Activated naive CD8-positive, alpha-beta T cell treated with anti-CD3 and anti-CD28 coated beads, Interleukin-2, amount 10 ng/mL, durations not matched to agents 7 days and 5 days (primary cell): ENCODE measurements around the gene PCNX4. TPM values are rescaled to one million over a fixed set of nuclear protein-coding genes. Genes with fewer than 3 reads are reported as not detected.
"Not testable (repeated sequence)": the region's sequence is repeated elsewhere in the genome, so short reads cannot be mapped to it uniquely, and the experiment has no call there.

ENCODE experiments used
- ATAC-seq: fragments of 150-1000 bp; cut with Tn5 transposase; one replicate; pipeline ENCODE4 v1.10.0; 2021; ENCODE audit warnings: low read depth, moderate library complexity
- POLR2A ChIA-PET: fragments of 350-600 bp; sonication (Branson Sonifier 250); formaldehyde crosslinking; loops from one replicate; lab custom pipeline; 2021; ENCODE audit warnings: antibody characterized with exemption; lab: Charles Lee
- DNase-seq: peaks from one replicate; pipeline ENCODE4 v3.0.0; 2021
- H3K27ac Mint-ChIP-seq: one replicate; pipeline ENCODE4 v1.8.0; 2022; ENCODE audit warnings: mild to moderate bottlenecking, mixed read lengths
- H3K27me3 Mint-ChIP-seq: one replicate; pipeline ENCODE4 v1.8.0; 2022; ENCODE audit warnings: mild to moderate bottlenecking, moderate library complexity, mixed read lengths
- H3K36me3 Mint-ChIP-seq: one replicate; pipeline ENCODE4 v1.8.0; 2021; ENCODE audit warnings: mild to moderate bottlenecking, mixed read lengths
- H3K4me1 Mint-ChIP-seq: one replicate; pipeline ENCODE4 v1.8.0; 2021; ENCODE audit warnings: mixed read lengths
- H3K4me3 Mint-ChIP-seq: one replicate; pipeline ENCODE4 v1.8.0; 2022; ENCODE audit warnings: mild to moderate bottlenecking, moderate library complexity, mixed read lengths
- H3K9me3 Mint-ChIP-seq: one replicate; pipeline ENCODE4 v1.8.0; 2021; ENCODE audit warnings: mixed read lengths
- total RNA-seq, 2 experiments: library from RNA; stranded (reverse); gene quantifications; one replicate each; pipeline ENCODE4 v1.2.3, GENCODE V29; 2021

PCNX4 gene
- total RNA-seq, 2 experiments from 2014 or later: 34.4 to 35.5 TPM

DNA sequence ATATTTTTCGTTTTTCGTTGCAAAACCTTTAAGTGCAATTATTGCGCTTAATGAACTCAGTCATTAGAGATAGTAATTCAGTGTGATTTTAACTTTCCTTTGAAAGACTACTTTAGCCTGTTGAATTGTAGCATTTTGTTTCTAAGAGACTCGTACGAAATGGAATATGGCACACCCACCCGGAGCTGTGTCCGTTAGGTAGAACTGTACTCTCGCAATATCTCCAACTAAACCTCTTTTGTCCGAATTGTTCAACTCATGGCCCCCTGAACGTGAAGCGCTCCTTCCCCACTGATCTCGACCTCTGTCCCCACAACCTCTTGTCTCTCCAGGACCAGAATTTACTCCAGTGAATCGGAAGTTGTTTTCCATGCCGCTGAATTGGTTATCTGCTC, 800 bp downstream of the PCNX4 start:
- POLR2A ChIA-PET: interaction anchor here (1.0 to 4.4 kb wide), 6 partner anchors 59 to 608 kb away, joined by 4 to 28 read pairs (median 8); partner anchors contain the start of genes DHRS7, JKAMP, L3HYPDH and PPM1A
- H3K27me3 Mint-ChIP-seq: no peaks in the 10 kb centered on the region
- peak overlapping the region; percentile 94 for H3K27ac Mint-ChIP-seq
- DNase-seq: peak; percentile 35
- no peak for ATAC-seq
- peaks cover 26% of the 10 kb centered on the region for H3K4me1 Mint-ChIP-seq
- peak overlapping the region; percentile 94 for H3K4me3 Mint-ChIP-seq
- H3K9me3 Mint-ChIP-seq: no peaks in the 10 kb centered on the region
- peaks cover 9% of the 10 kb centered on the region for H3K36me3 Mint-ChIP-seq

DNA sequence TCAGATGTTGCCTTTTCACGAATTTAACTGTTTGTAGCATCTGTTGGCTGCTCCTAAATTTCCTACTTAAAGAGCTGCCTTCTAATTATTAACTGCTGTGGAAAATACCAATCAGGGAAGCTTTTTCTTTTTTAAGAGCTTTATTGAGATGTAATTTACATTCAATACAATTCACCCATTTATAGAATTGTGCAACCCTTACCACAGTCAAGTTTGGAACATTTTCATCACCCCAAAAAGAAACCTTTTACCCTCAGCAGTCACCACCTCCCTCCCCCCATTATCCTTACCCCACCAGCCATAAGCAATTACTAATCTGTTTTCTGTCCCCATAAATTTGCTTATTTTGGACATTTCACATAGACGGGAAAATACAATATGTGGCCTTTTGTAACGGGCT, 1.4 kb downstream of the PCNX4 start:
- H3K27me3 Mint-ChIP-seq: no peaks in the 10 kb centered on the region
- POLR2A ChIA-PET: interaction anchor here (1.2 to 4.4 kb wide), 4 partner anchors 59 to 157 kb away, joined by 5 to 28 read pairs (median 8); partner anchors contain the start of gene PPM1A
- peak overlapping the region; percentile 94 for H3K4me3 Mint-ChIP-seq
- peaks cover 14% of the 10 kb centered on the region for H3K36me3 Mint-ChIP-seq
- no peak for DNase-seq
- ATAC-seq: no peak
- H3K27ac Mint-ChIP-seq: peak overlapping the region; percentile 94
- H3K9me3 Mint-ChIP-seq: no peaks in the 10 kb centered on the region
- peaks cover 26% of the 10 kb centered on the region for H3K4me1 Mint-ChIP-seq

DNA sequence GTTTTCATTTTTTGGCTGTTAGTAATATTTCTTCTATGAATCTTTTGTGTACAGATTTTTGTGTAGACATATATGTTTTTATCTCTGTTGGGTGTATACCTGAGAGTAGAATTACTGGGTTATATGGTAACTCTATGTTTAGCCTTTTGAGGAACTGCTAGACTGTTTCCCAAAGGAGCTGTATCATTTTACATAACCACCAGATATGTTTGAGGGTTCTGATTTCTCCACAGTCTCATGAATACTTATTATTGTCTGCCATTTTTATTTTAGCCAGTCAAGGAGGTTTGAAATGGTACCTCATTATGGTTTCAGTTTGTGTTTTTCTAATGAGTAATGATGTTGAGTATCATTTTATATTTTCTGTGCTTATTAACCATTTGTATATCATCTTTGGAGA, 1.9 kb downstream of the PCNX4 start:
- ATAC-seq: no peak
- DNase-seq: no peak
- Mint-ChIP-seq H3K27me3 (no peaks in the 10 kb centered on the region), H3K4me1 (peaks cover 26% of the 10 kb centered on the region), H3K36me3 (peaks cover 17% of the 10 kb centered on the region), H3K9me3 (no peaks in the 10 kb centered on the region), H3K27ac (peak overlapping the region; percentile 94), H3K4me3 (peak overlapping the region; percentile 94)
- POLR2A ChIA-PET: interaction anchor here (1.0 to 4.4 kb wide), 3 partner anchors 60 to 155 kb away, joined by 4 to 28 read pairs (median 11); partner anchors contain the start of genes DHRS7 and PPM1A

DNA sequence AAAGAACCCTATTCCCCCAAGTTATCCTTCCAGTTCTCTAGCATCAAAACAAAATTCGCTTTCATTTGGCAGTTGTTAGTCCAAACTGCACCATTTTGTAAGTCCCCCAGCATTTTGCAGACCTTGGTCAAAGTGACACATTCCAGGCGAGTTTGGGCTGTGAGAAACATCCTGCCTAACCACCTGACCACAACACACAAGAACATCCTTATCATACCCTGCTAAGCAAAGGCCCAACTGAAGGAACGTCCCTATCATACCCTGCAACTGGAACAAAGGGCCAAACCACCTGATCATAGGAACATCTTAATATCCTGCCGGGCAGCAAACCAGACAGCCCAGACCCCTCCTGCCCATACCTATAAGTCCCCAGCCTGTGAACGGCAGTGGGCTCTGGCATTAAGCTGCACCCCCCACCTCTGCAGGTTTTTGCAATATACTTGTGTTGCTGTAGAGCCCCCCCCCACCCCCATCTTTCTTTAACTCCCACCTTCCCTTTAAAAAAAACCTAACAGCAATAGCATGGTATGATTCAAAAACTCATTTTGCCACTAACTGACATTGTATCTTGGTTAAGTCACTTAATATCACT, 2.7 kb downstream of the PCNX4 start:
- peak overlapping the region; percentile 94 for H3K4me3 Mint-ChIP-seq
- no peaks in the 10 kb centered on the region for H3K9me3 Mint-ChIP-seq
- POLR2A ChIA-PET: interaction anchor here (1.0 to 1.5 kb wide), 2 partner anchors 71 kb away, joined by 4 to 6 read pairs; partner anchors contain the start of gene DHRS7
- no peaks in the 10 kb centered on the region for H3K27me3 Mint-ChIP-seq
- peaks cover 19% of the 10 kb centered on the region for H3K36me3 Mint-ChIP-seq
- ATAC-seq: no peak
- peaks cover 26% of the 10 kb centered on the region for H3K4me1 Mint-ChIP-seq
- peak; percentile 33 for DNase-seq
- peak overlapping the region; percentile 89 for H3K27ac Mint-ChIP-seq

DNA sequence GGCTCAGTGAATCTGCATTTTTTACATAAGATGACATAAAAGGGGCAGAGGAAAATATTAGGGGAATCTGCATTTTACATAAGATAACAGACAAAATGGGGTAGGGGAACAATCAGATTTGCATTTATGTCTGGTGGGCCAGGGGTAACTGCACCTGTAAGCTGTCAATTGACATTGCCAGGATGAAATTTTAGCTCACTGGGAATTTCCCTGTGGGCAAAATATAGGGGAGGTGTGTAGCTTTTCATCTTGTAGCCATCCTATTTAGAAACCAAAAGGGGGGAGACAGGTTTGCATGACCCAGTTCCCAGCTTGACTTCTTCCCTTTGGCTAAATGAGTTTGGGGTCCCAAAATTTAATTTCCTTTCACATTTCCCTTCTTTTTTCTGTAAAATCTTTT, 3.5 kb downstream of the PCNX4 start:
- peak overlapping the region; percentile 21 for H3K27ac Mint-ChIP-seq
- H3K4me3 Mint-ChIP-seq: no peak overlapping the region
- H3K36me3 Mint-ChIP-seq: peaks cover 23% of the 10 kb centered on the region
- no peak for DNase-seq
- POLR2A ChIA-PET: interaction anchor here (1.5 kb wide), 1 partner anchor 70 kb away, joined by 6 read pairs; the partner anchor contains the start of gene DHRS7
- H3K9me3 Mint-ChIP-seq: no peaks in the 10 kb centered on the region
- peaks cover 30% of the 10 kb centered on the region for H3K4me1 Mint-ChIP-seq
- no peaks in the 10 kb centered on the region for H3K27me3 Mint-ChIP-seq
- ATAC-seq: no peak

DNA sequence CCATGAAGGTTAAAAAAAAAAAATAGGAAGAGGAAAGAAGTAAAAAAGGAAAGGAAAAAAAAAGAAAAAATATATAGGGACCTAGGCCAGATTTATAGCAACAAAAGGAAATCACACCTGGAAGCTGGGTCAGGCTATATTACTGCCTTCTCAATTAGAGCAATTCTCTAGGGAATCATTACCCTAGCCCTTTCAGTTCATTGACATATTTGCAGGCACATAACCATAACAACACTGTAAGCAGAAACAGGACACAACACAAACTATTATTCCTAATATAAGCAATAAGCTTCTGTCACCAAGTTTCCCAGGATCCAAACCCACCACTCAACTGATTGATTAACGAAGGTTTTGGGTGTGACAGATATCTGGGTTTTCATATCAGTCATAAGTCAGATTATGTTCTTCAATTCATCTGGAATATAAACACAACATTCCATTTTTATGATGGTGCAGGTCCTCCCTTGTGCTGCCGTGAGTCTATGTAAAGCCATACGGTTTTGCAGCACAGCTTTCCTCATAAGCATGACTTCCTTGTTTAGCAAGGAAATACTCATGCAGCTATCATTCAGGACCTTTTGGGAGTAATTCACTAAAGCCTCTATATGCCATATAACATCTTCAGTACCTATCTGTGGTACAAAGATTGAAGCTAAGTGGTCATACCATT, 4.2 kb downstream of the PCNX4 start:
- H3K36me3 Mint-ChIP-seq: peaks cover 29% of the 10 kb centered on the region
- peaks cover 30% of the 10 kb centered on the region for H3K4me1 Mint-ChIP-seq
- POLR2A ChIA-PET: interaction anchor here (1.5 kb wide), 1 partner anchor 69 kb away, joined by 6 read pairs; the partner anchor contains the start of gene DHRS7
- DNase-seq: no peak
- H3K4me3 Mint-ChIP-seq: no peak overlapping the region
- H3K27ac Mint-ChIP-seq: no peak overlapping the region
- H3K9me3 Mint-ChIP-seq: no peaks in the 10 kb centered on the region
- no peaks in the 10 kb centered on the region for H3K27me3 Mint-ChIP-seq
- ATAC-seq: no peak

DNA sequence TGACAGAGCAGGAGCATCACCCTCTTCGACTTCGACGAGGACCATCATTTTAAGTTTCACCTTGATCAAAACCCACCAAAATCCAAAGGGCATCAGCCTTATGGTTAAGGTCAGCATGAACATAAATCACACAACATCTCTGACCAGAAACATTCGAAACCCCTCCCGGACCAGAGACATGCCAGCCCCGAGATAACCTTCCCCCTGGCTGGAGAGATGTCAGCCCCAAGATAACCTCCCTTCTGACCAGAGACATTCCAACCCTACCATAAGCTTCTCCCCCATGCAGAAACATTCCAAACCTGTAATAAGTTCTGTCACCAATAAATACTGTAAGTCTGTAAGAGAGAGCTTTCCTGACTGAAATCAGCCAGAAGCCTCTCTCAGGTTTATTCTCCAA, 6.3 kb downstream of the PCNX4 start:
- ATAC-seq: no peak
- peaks cover 39% of the 10 kb centered on the region for H3K36me3 Mint-ChIP-seq
- POLR2A ChIA-PET: no interaction called here
- H3K27ac Mint-ChIP-seq: peak overlapping the region; percentile 3
- DNase-seq: no peak
- peaks cover 27% of the 10 kb centered on the region for H3K4me1 Mint-ChIP-seq
- H3K27me3 Mint-ChIP-seq: no peaks in the 10 kb centered on the region
- H3K4me3 Mint-ChIP-seq: no peak overlapping the region
- no peaks in the 10 kb centered on the region for H3K9me3 Mint-ChIP-seq

DNA sequence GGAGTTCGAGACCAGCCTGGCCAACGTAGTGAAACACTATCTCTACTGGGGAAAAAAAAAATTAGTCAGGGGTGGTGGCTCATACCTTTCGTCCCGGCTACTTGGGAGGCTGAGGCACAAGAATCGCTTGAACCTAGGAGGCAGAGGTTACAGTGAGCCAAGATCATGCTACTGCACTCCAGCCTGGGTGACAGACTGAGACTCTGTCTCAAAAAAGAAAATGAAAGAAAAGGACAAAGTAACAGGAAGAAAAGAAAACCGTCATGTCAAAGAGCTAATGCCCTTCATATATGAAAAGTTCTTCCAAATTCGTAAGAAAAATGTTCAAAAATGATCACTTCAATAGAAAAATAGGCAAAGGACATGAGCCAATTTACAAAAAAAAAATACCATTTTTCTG, 8.1 kb downstream of the PCNX4 start:
- H3K4me3 Mint-ChIP-seq: peak overlapping the region; percentile 71
- H3K36me3 Mint-ChIP-seq: peaks cover 46% of the 10 kb centered on the region

DNA sequence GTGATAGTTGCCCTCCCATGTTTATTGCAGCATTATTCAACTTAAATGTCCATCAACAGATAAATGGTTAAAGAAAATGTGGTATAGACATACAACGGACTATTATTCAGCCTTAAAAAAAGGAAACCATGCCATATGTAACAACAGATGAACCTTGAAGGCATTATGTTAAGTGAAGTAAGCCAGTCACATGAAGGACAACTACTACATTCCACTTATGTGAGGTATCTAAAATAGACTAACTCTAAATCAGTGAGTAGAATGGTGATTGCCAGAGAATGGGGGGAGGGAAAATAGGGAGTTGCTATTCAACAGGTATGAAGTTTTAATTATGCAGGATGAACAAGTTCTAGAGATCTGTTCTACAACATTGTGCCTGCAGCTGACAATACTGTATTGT, 10.1 kb downstream of the PCNX4 start:
- no peaks in the 10 kb centered on the region for H3K27me3 Mint-ChIP-seq
- DNase-seq (no peak), ATAC-seq (no peak)
- peaks cover 44% of the 10 kb centered on the region for H3K36me3 Mint-ChIP-seq
- H3K4me1 Mint-ChIP-seq: peaks cover 8% of the 10 kb centered on the region
- no peak overlapping the region for H3K27ac Mint-ChIP-seq
- H3K4me3 Mint-ChIP-seq: no peak overlapping the region
- POLR2A ChIA-PET: no interaction called here
- no peaks in the 10 kb centered on the region for H3K9me3 Mint-ChIP-seq

More for the DNA sequence above, 8.1 kb downstream of the PCNX4 start:
- not testable (repeated sequence) for ATAC-seq, DNase-seq, H3K9me3 Mint-ChIP-seq, H3K27me3 Mint-ChIP-seq
- peak overlapping the region; percentile 59 for H3K27ac Mint-ChIP-seq
- POLR2A ChIA-PET: interaction anchor here (0.8 kb wide), 1 partner anchor 9 kb away, joined by 4 read pairs; no protein-coding TSS in a partner anchor
- peaks cover 13% of the 10 kb centered on the region for H3K4me1 Mint-ChIP-seq

DNA sequence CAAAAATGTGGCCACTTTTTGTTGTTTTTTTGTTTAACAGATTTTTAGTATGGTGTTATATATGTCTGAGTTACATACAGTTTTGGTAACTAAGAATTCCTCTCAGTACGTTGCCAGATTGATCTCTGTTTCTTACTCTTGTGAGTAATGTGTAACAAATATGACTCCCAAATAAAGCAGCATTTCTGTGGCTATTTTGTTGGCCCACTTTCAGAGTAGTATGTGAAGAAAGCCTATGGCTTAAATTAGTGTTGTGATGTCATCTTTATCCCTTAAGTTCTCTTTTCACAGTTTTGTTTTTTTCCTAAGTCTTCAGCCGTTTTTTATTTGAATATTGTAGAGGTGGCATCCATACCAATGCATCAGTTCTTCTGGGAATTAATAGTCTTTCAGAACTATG, 10.7 kb downstream of the PCNX4 start:
- H3K9me3 Mint-ChIP-seq: no peaks in the 10 kb centered on the region
- ATAC-seq: no peak
- POLR2A ChIA-PET: no interaction called here
- H3K36me3 Mint-ChIP-seq: peaks cover 40% of the 10 kb centered on the region
- DNase-seq: no peak
- H3K27me3 Mint-ChIP-seq: no peaks in the 10 kb centered on the region
- peaks cover 8% of the 10 kb centered on the region for H3K4me1 Mint-ChIP-seq
- no peak overlapping the region for H3K4me3 Mint-ChIP-seq
- H3K27ac Mint-ChIP-seq: no peak overlapping the region

DNA sequence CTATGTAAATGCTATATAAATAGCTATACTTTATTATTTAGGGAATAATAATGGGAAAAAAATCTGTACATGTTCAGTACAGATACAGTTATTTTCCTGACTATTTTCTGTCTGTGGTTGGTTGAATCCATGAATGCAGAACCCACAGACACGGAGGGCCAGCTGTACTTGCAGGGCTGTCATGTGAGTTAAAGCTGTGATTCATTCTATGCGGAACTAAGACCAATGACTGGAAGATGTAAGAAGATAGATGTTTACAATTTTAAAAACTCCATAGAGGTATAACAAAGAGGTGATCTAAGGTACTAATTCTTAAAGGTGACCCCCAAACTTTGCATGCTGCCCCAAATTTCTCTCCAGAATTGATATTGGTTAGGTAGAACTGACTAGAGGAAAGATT, 14.6 kb downstream of the PCNX4 start:
- Mint-ChIP-seq H3K4me1 (peaks cover 1% of the 10 kb centered on the region), H3K9me3 (peaks cover 2% of the 10 kb centered on the region), H3K27ac (no peak overlapping the region), H3K36me3 (peaks cover 29% of the 10 kb centered on the region), H3K27me3 (no peaks in the 10 kb centered on the region), H3K4me3 (no peak overlapping the region)
- DNase-seq (no peak), ATAC-seq (no peak)
- POLR2A ChIA-PET: no interaction called here

DNA sequence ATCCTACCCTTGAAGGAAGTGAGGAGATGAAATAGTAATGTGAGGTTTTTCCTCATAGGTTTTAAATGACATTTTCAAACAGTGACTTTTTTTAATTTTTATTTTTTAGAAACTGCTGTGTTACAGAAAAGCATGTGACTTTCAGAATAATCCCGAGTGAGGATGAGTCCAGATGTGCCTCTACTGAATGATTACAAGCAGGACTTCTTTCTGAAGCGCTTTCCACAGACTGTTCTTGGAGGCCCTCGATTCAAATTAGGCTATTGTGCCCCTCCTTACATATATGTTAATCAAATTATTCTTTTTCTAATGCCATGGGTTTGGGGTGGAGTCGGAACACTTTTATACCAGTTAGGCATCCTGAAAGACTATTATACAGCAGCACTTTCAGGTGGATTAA, 15.8 kb downstream of the PCNX4 start:
- peaks cover 30% of the 10 kb centered on the region for H3K36me3 Mint-ChIP-seq
- H3K4me1 Mint-ChIP-seq: peaks cover 3% of the 10 kb centered on the region
- ATAC-seq (no peak), DNase-seq (no peak)
- H3K27ac Mint-ChIP-seq: no peak overlapping the region
- POLR2A ChIA-PET: no interaction called here
- peaks cover 2% of the 10 kb centered on the region for H3K9me3 Mint-ChIP-seq
- H3K27me3 Mint-ChIP-seq: no peaks in the 10 kb centered on the region
- H3K4me3 Mint-ChIP-seq: no peak overlapping the region

DNA sequence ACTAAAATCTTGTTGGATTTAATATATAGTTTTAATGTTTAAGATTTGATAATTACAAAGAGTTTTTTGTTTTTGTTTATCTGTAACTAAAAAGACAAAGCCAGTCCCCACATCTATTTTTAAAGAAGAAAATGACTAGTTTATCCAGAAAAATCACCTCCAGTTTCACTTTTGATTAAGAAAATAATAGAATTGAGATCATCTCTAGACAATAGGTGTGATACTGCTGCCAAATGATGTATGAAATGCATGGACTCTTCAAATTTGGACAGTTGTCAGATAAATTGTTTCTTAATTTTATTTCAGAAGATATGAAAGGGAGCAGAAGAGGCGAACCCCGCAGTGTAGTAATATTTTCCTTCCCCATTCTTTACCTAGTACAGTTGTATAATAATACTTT, 20.0 kb downstream of the PCNX4 start:
- peaks cover 34% of the 10 kb centered on the region for H3K36me3 Mint-ChIP-seq
- no peak overlapping the region for H3K4me3 Mint-ChIP-seq
- H3K27ac Mint-ChIP-seq: no peak overlapping the region
- POLR2A ChIA-PET: no interaction called here
- no peaks in the 10 kb centered on the region for H3K27me3 Mint-ChIP-seq
- ATAC-seq (no peak), DNase-seq (no peak)
- H3K9me3 Mint-ChIP-seq: peaks cover 2% of the 10 kb centered on the region
- H3K4me1 Mint-ChIP-seq: peaks cover 6% of the 10 kb centered on the region
